HG03575 (cell line): ENCODE results near the gene SYP.

ENCODE experiments used
- ATAC-seq: cut with Tn5 transposase; IDR thresholded peaks from one replicate; pipeline ENCODE4 v1.9.1; 2021; ENCODE audit not compliant: unreplicated experiment, insufficient number of reproducible peaks, low FRiP score; ENCODE audit errors: extremely low read depth

Gene SYP

GRCh38 chrX:49199906-49200771 is at the start of gene SYP:
SYP (minus strand) TSS chrX:49200193; CDS start chrX:49200186, 7 bp downstream.
- ATAC-seq = no peak

- no peak for ATAC-seq
Measured at GRCh38 chrX:49249616-49250015, 49.6 kb upstream of the SYP start.

DNA sequence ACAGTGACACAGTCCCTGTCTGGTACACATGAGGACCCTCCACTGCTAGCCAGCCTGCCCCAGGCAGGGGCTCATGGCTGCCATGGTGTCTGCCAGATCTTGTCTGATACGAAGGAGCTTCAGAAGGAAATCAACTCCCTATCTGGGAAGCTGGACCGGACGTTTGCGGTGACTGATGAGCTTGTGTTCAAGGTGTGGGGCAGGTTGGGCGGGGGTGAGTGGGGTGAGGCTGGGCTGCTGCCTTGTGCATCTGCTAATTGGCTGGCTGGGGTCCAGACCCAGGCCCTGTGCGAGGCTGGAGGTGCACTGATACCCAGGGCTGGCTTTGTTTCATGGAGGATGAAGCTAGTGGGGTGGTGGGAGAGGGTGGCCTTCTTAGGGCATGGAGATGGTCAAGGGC is 49.1 kb upstream of the SYP start:
- no peak for ATAC-seq

DNA sequence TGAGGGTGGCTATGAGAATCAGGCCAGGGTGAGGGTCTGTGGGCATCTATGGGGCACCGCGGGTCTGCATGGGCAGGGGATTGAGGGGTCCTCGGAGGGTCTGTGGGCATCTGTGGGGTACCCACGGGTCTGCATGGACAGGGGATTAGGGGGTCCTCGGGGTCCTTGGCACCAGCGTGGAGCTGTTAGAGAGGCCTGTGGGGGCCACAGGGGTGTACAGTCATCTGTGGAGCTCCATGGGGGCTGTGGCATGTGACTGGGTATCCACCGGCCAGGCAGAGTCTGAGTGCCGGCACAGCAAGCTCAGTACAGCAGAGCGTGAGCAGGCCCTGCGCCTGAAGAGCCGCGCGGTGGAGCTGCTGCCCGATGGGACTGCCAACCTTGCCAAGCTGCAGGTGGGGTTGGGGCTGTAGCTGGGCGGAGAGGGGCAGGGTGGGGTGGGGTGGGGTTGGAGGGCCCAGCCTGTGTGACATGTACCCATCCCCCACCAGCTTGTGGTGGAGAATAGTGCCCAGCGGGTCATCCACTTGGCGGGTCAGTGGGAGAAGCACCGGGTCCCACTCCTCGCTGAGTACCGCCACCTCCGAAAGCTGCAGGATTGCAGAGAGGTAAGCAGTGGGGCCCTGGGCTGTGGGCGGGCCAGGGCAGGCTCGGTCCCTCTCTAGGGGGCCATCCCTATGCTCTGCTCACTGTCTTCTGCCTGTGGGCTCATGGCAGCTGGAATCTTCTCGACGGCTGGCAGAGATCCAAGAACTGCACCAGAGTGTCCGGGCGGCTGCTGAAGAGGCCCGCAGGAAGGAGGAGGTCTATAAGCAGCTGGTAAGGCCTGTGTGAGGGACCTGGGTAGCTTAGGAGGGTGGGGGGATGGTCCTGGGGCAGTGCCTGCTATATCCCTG is 48.2 kb upstream of the SYP start:
- ATAC-seq = no peak

DNA sequence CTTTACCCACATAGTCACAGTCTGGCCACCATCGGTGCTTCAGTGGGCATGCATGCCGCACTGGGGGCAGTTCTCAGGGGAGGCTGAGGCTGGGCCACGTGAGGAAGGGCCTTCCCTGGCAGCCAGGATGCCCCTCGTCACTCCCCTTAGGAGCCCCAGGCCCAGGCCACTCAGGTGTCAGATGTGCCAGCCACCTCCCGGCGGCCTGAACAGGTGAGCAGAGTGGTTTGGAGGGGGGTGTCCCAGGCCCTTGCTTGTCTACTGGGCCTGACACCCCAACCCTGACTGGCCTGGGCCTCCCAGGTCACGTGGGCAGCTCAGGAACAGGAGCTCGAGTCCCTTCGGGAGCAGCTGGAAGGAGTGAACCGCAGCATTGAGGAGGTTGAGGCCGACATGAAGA is 47.4 kb upstream of the SYP start:
- no peak for ATAC-seq

- no peak for ATAC-seq
Measured at GRCh38 chrX:49246541-49246940, 46.5 kb upstream of the SYP start.

GRCh38 chrX:49244207-49244606 is 44.2 kb upstream of the SYP start:
- ATAC-seq = no peak

DNA sequence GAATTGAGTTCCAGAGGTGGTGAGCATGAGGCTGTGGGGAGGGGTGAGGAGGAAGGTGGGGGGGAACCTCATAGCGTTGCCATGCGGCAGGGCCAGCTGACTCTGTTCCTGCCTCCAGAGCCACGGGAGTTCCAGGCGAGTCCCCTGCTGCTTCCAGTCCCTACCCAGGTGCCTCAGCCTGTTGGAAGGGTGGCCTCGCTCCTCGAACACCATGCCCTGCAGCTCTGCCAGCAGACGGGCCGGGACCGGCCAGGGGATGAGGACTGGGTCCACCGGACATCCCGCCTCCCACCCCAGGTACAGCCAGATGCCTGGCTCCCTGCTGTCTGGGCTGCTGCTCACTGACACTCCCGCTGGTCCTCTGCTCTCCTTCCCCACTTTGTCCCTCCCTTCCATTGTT is 43.2 kb upstream of the SYP start:
- no peak for ATAC-seq

DNA sequence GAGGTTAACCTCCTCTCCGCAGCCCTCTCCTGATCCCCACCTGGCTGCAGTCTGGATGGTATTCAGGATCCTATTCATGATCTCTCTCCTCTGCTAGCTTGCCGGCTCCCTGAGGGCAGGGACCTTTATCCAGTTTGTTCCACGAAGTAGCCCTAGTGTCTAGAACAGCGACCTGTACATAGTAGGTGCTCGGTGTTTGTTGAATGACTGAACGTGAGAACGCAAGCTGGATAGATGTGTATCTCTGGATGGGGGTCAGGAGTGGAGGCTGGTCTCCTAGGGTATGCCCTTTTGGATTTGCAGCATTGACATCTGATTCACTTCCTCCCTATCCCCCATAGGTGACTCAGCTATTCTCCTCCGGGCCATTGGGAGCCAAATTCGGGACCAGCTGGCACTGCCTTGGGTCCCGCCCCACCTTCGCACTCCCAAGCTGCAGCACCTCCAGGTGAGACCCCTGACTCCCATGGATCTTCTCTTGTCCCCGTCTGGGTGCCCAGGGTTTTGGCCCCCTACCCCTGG is 42.6 kb upstream of the SYP start:
- ATAC-seq = no peak

GRCh38 chrX:49238735-49239134 is 38.7 kb upstream of the SYP start:
- ATAC-seq = no peak

- ATAC-seq = no peak
Measured at GRCh38 chrX:49237060-49237459, 37.1 kb upstream of the SYP start.

GRCh38 chrX:49233887-49234555 is 34.0 kb upstream of the SYP start:
- no peak for ATAC-seq

GRCh38 chrX:49233176-49233575 is 33.2 kb upstream of the SYP start, which contains the start of gene CACNA1F:
CACNA1F (minus strand) TSS chrX:49233340; CDS start chrX:49233309, 31 bp downstream.
- no peak for ATAC-seq

GRCh38 chrX:49232525-49232924 is 32.5 kb upstream of the SYP start:
- no peak for ATAC-seq

GRCh38 chrX:49231333-49232000 is 31.5 kb upstream of the SYP start:
- no peak for ATAC-seq

DNA sequence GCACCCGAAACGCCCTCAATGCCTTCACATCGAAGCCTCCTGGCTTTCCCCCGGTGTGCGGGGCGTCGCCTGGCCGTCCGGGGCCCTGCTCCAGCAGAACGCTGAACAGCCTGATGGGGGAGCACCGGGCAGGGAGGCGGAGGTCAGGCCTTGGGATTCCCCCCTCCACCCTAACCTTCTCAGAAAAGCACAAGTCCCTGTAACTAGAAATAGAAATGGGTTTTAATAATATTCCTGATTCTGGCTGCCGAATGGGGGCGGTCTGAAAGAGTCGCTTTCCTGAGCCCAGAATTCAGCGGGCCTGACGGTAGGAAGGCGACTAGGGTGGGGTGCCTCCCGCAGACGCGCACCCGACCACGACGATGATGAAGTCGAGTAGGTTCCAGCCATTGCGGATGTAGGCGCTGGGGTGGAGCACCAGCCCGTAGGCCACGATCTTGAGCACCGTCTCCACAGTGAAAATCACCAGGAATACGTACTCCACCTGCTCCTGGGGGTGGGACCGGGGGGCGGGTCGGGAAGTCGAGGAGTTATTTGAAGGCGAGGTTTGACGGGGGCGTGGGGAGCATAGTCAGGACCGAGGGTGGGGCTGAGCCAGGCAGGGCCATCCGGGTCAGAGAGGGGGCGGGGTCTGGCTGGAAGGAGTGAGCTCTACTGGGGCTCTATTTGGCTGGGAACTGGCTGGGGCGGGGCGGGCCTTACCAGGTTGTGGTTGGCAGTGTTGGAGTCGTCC is 30.7 kb upstream of the SYP start:
- no peak for ATAC-seq

- ATAC-seq = no peak
Measured at GRCh38 chrX:49228185-49228584, 28.2 kb upstream of the SYP start.

- ATAC-seq = no peak
Measured at GRCh38 chrX:49227726-49228125, 27.7 kb upstream of the SYP start.
